Liver (tissue), 9 donors: ENCODE measurements around the gene PRICKLE1. TPM values are rescaled to one million over a fixed set of nuclear protein-coding genes. Genes with fewer than 3 reads are reported as not detected.
A peak's percentile ranks its signal among the peaks of the same experiment; 100 is the strongest.

Source experiments
- DNase-seq: peaks from one replicate; pipeline ENCODE4 v3.0.0-alpha.2; 2017; ENCODE audit warnings: low spot score
- H3K27ac ChIP-seq, 2 donors: one replicate each; pipeline ENCODE4 v1.7.0; 2013; ENCODE audit warnings: inconsistent platforms in 2 of 2, low read length in 2 of 2, control low read depth in 1 of 2, low read depth in 1 of 2, mild to moderate bottlenecking in 1 of 2
- H3K27me3 ChIP-seq, 4 donors: one replicate each; pipeline versions ENCODE4 v1.6.1 to v1.7.0; 2013; ENCODE audit warnings: low read length in 3 of 4, inconsistent platforms in 1 of 4, mild to moderate bottlenecking in 1 of 4, moderate library complexity in 1 of 4; ENCODE audit not compliant: control insufficient read depth in 4 of 4, insufficient read depth in 4 of 4
- H3K36me3 ChIP-seq, 4 donors: one replicate each; pipeline versions ENCODE4 v1.6.1 to v1.7.0; 2013; ENCODE audit warnings: low read length in 3 of 4, mild to moderate bottlenecking in 3 of 4, low read depth in 1 of 4, moderate library complexity in 1 of 4; ENCODE audit not compliant: control insufficient read depth in 4 of 4, insufficient read depth in 3 of 4
- H3K4me1 ChIP-seq, 4 donors: one replicate each; pipeline versions ENCODE4 v1.6.1 to v1.7.0; 2013; ENCODE audit warnings: low read length in 3 of 4, mild to moderate bottlenecking in 3 of 4, moderate library complexity in 1 of 4; ENCODE audit not compliant: control insufficient read depth in 4 of 4, insufficient read depth in 4 of 4
- H3K4me3 ChIP-seq, 3 donors: one replicate each; pipeline versions ENCODE4 v1.6.1 to v1.7.0; 2013; ENCODE audit warnings: low read length in 3 of 3, control low read depth in 1 of 3, low read depth in 1 of 3, mild to moderate bottlenecking in 1 of 3
- H3K9ac ChIP-seq, 2 donors: one replicate each; pipeline ENCODE4 v1.7.0; 2013; ENCODE audit warnings: low read length in 2 of 2, mild to moderate bottlenecking in 2 of 2, moderate library complexity in 2 of 2, control low read depth in 1 of 2, low read depth in 1 of 2
- H3K9me3 ChIP-seq, 4 donors: one replicate each; pipeline versions ENCODE4 v1.6.1 to v1.7.0; 2013; ENCODE audit warnings: low read length in 3 of 4; ENCODE audit not compliant: control insufficient read depth in 4 of 4
- ATF3 ChIP-seq: IDR thresholded peaks from 2 replicates; pipeline ENCODE4 v1.6.1; 2016; ENCODE audit warnings: antibody characterized with exemption
- CTCF ChIP-seq: fragments of 150-350 bp; IDR thresholded peaks from 2 replicates; pipeline ENCODE4 v1.5.1; 2017; ENCODE audit warnings: improper control_type of control experiment, low read depth, low read length; ENCODE audit not compliant: missing input control
- FOXA1 ChIP-seq: IDR thresholded peaks from 2 replicates; pipeline ENCODE4 v1.6.1; 2016; ENCODE audit warnings: antibody characterized with exemption
- FOXA2 ChIP-seq: IDR thresholded peaks from 2 replicates; pipeline ENCODE4 v1.6.1; 2016; ENCODE audit warnings: antibody characterized with exemption
- HNF4A ChIP-seq, 2 donors: conservative IDR thresholded peaks; 2 replicates each; pipeline ENCODE4 v1.6.1; 2016; ENCODE audit warnings: antibody characterized with exemption in 2 of 2, mild to moderate bottlenecking in 2 of 2
- MAX ChIP-seq: IDR thresholded peaks from 2 replicates; pipeline ENCODE4 v1.6.1; 2016; ENCODE audit warnings: antibody characterized with exemption
- NR2F2 ChIP-seq: IDR thresholded peaks from 2 replicates; pipeline ENCODE4 v1.6.1; 2016; ENCODE audit warnings: antibody characterized with exemption
- RAD21 ChIP-seq, 2 donors: IDR thresholded peaks; 2 replicates each; pipeline ENCODE4 v1.6.1; 2016; ENCODE audit warnings: antibody characterized with exemption in 2 of 2, mild to moderate bottlenecking in 2 of 2
- TAF1 ChIP-seq: conservative IDR thresholded peaks from 2 replicates; pipeline ENCODE4 v1.6.1; 2016; ENCODE audit warnings: antibody characterized with exemption, mild to moderate bottlenecking
- YY1 ChIP-seq: IDR thresholded peaks from 2 replicates; pipeline ENCODE4 v1.6.1; 2016; ENCODE audit warnings: antibody characterized with exemption, mild to moderate bottlenecking
- WGBS: extraction: QIAGEN DNeasy Blood & Tissue Kit; methylation state at CpG from one replicate; pipeline ENCODE4 v1.1.7; 2013; 5-methylcytosine and 5-hydroxymethylcytosine counted together
- polyA plus RNA-seq, 2 donors: library from polyadenylated mRNA; stranded (reverse) in 1 of 2; unstranded in 1 of 2; fragments of 200-250 nt in 1 of 2; fragments of >200 nt in 1 of 2; fragmentation: Nextera tagmentation in 1 of 2; extraction: Ambion mirVana in 1 of 2; gene quantifications; one replicate each; pipeline versions ENCODE4 v1.2.1 to v1.2.3, GENCODE V29; 2013 to 2015
- total RNA-seq, 2 donors: library from RNA; depleted of rRNA; stranded (reverse); fragments of >200 nt; gene quantifications; one replicate each; pipeline ENCODE4 v1.2.3, GENCODE V29; 2014
- donor health status: healthy.
- donor health status: healthy.
- donor health status: healthy.
- donor health status: healthy.
- donor health status: healthy.

Gene PRICKLE1
- total and polyA plus RNA-seq, 4 donors: 0.59 to 5.7 (median 2.2) TPM

- DNase-seq: peak; percentile 74
- WGBS: 2% methylated on average over 83 of the region's 83 CpGs
Observed at GRCh38 chr12:42482748-42483520, 106.6 kb downstream of the PRICKLE1 start.

GRCh38 chr12:42482041-42482747, 107.4 kb downstream of the PRICKLE1 start:
- Histone ChIP-seq H3K27ac (peak overlapping the region; percentile 32 to 65), H3K9me3 (no peaks in the 10 kb centered on the region), H3K9ac (no peak overlapping the region), H3K36me3 (no peaks in the 10 kb centered on the region), H3K4me3 (peak overlapping the region in 2 of 3 donors; percentile 74 to 76), H3K27me3 (peaks cover 0 to 10% (median 1%) of the 10 kb centered on the region in 4 donors), H3K4me1 (peaks cover 8 to 23% (median 17%) of the 10 kb centered on the region in 4 donors)
- WGBS: 37% methylated on average over 18 of the region's 18 CpGs
- peak; percentile 40 for DNase-seq
- TF ChIP-seq CTCF: no peak
- peak; percentile 28 for TF ChIP-seq YY1

More at GRCh38 chr12:42482748-42483520, 106.6 kb downstream of the PRICKLE1 start:
- TF ChIP-seq NR2F2 (no peak), MAX (no peak), CTCF (peak; percentile 65), RAD21 (IDR thresholded peaks at IDR 0.05) (peak; percentile 68 to 79)
- Histone ChIP-seq H3K9ac (no peak overlapping the region), H3K27ac (peak overlapping the region; percentile 65 to 69), H3K9me3 (no peaks in the 10 kb centered on the region), H3K27me3 (peaks cover 0 to 11% (median 1%) of the 10 kb centered on the region in 4 donors), H3K4me3 (peak overlapping the region; percentile 70 to 76 (median 74)), H3K4me1 (peaks cover 8 to 23% (median 17%) of the 10 kb centered on the region in 4 donors), H3K36me3 (no peaks in the 10 kb centered on the region)

GRCh38 chr12:42481368-42481767, 108.2 kb downstream of the PRICKLE1 start:
- no peak overlapping the region for H3K27ac ChIP-seq
- 96% methylated on average over 1 of the region's 1 CpG for WGBS
- no peak overlapping the region for H3K4me3 ChIP-seq
- DNase-seq: no peak
- no peaks in the 10 kb centered on the region for H3K36me3 ChIP-seq
- no peak overlapping the region for H3K9ac ChIP-seq
- no peaks in the 10 kb centered on the region for H3K9me3 ChIP-seq
- H3K27me3 ChIP-seq: peaks cover 0 to 8% (median 1%) of the 10 kb centered on the region in 4 donors
- H3K4me1 ChIP-seq: peaks cover 8 to 23% (median 17%) of the 10 kb centered on the region in 4 donors
- TF ChIP-seq CTCF (no peak), FOXA1 (no peak), YY1 (no peak), FOXA2 (no peak), HNF4A (conservative IDR thresholded peaks at IDR 0.05) (no peak), MAX (no peak), ATF3 (no peak), TAF1 (no peak), NR2F2 (no peak)
